Measurements from ENCODE around the gene SYCP1.
"Not testable (repeated sequence)": the region's sequence is repeated elsewhere in the genome, so short reads cannot be mapped to it uniquely, and the experiment has no call there.

SYCP1 gene

GRCh38 chr1:114976891-114977290 is 122.2 kb downstream of the SYCP1 start:
- DNase-seq = no peak

GRCh38 chr1:114979278-114979891 is 124.7 kb downstream of the SYCP1 start:
- DNase-seq = peak; percentile 8

GRCh38 chr1:114982251-114982650 is 127.6 kb downstream of the SYCP1 start:
- DNase-seq = no peak

- no peak for DNase-seq
Observed at GRCh38 chr1:114986286-114986685, 131.6 kb downstream of the SYCP1 start.

- no peak for DNase-seq
Observed at GRCh38 chr1:114988095-114988494, 133.4 kb downstream of the SYCP1 start.

- no peak for DNase-seq
Observed at GRCh38 chr1:114997510-114998289, 143.0 kb downstream of the SYCP1 start.

- DNase-seq = no peak
Observed at GRCh38 chr1:115006191-115006590, 151.5 kb downstream of the SYCP1 start.

- DNase-seq = no peak
Observed at GRCh38 chr1:115012006-115012405, 157.3 kb downstream of the SYCP1 start.

- no peak for DNase-seq
Observed at GRCh38 chr1:115012434-115012833, 157.8 kb downstream of the SYCP1 start.

GRCh38 chr1:115013792-115014191 is 159.1 kb downstream of the SYCP1 start:
- DNase-seq = no peak

- DNase-seq = not testable (repeated sequence)
Observed at GRCh38 chr1:115019549-115019948, 164.9 kb downstream of the SYCP1 start.

GRCh38 chr1:115021145-115021544 is 166.5 kb downstream of the SYCP1 start:
- no peak for DNase-seq

GRCh38 chr1:115023593-115023992 is 168.9 kb downstream of the SYCP1 start:
- DNase-seq = no peak

GRCh38 chr1:115029526-115029925 is 174.9 kb downstream of the SYCP1 start, which contains the start of gene TSHB:
Gene TSHB, plus strand, starts transcription at chr1:115029826. Its CDS starts 3,537 bp downstream, at chr1:115033363.
- DNase-seq = no peak

- no peak for DNase-seq
Observed at GRCh38 chr1:115031595-115031994, 176.9 kb downstream of the SYCP1 start.

GRCh38 chr1:115035652-115036051 is 181.0 kb downstream of the SYCP1 start:
- DNase-seq = no peak

- no peak for DNase-seq
Observed at GRCh38 chr1:115036814-115037507, 182.3 kb downstream of the SYCP1 start.

- no peak for DNase-seq
Observed at GRCh38 chr1:115040501-115040900, 185.8 kb downstream of the SYCP1 start.

- no peak for DNase-seq
Observed at GRCh38 chr1:115041654-115042053, 187.0 kb downstream of the SYCP1 start.

All from SHP77 treated with DMSO at 0.1 percent for 48 hours (cell line).